ENCODE measurements around the gene DECR2. TPM values are rescaled to one million over a fixed set of nuclear protein-coding genes. Genes with fewer than 3 reads are reported as not detected.

Gene DECR2
- total and polyA plus RNA-seq, 10 of the 15 experiments (the other 5 are each of a cell fraction or from before 2014, with no cell fraction given), result 0.53 to 20.3 (median 6.0) TPM

DNA sequence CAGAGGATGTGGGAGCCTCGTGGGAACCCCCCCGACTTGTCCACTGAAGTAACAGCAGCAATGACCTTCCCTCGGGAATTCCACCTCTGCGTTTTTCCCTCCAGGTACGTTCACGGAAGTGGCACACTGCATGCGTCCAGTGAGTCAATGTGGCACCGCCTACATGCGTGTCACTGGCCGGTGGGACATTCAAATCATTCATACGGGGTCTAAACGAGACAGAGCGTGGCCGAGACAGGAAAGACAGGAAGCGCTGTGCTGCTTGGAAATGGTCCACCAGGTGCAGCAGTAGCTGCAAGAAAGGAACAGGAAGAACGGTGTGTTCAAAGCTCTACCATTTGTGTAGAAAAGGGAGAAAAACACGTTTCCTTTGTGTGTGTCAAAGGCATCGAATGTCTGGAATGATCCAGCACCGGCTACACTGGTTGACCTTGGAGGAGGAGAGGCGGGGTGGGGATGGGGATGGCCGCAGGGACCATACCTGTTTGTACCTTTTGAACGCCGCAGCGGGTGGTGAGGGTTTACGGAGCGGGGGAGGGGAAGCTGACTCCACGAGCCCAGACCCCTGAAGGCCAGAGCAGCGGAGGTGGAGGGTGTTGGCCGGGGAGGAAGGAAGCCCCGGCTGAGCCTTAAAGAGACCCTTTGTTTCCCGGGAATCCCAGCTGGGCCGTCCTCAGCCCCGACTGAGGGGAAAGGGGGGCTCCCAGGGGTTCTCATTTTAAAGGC is 18.2 kb upstream of the DECR2 start (continued):
- TF ChIP-seq SREBF2 (IDR thresholded peaks at IDR 0.05; ENCODE audit: low read length), result no peak
- TF ChIP-seq SUPT20H (IDR thresholded peaks at IDR 0.05; ENCODE audit: borderline replicate concordance, control insufficient read depth, low read depth, low read length), result no peak
- peak; percentile 32; the same call in 1 of the 2 replicates for TF ChIP-seq TAF1 (IDR thresholded peaks at IDR 0.05; ENCODE audit: borderline replicate concordance, low read depth, low read length)
- TF ChIP-seq CREM (IDR thresholded peaks at IDR 0.05; ENCODE audit: low read depth), result peak; percentile 61; the same call in 1 of the 2 replicates
- TF ChIP-seq CBX5 (IDR thresholded peaks at IDR 0.05; ENCODE audit: low read depth), result no peak
- TF ChIP-seq, protein P1, sequence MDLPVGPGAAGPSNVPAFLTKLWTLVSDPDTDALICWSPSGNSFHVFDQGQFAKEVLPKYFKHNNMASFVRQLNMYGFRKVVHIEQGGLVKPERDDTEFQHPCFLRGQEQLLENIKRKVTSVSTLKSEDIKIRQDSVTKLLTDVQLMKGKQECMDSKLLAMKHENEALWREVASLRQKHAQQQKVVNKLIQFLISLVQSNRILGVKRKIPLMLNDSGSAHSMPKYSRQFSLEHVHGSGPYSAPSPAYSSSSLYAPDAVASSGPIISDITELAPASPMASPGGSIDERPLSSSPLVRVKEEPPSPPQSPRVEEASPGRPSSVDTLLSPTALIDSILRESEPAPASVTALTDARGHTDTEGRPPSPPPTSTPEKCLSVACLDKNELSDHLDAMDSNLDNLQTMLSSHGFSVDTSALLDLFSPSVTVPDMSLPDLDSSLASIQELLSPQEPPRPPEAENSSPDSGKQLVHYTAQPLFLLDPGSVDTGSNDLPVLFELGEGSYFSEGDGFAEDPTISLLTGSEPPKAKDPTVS (IDR thresholded peaks at IDR 0.05; ENCODE audit: low read depth, low read length), result no peak
- no peak for TF ChIP-seq FOS (IDR thresholded peaks at IDR 0.05; ENCODE audit: borderline replicate concordance, extremely low read depth, insufficient read length)
- TF ChIP-seq BACH1 (IDR thresholded peaks at IDR 0.05; ENCODE audit: borderline replicate concordance), result 0 out of 2 replicates have a peak, but pooled peaks have one; percentile 19
- no peak for TF ChIP-seq MEF2A (IDR thresholded peaks at IDR 0.05; ENCODE audit: insufficient read depth, low read depth, low read length)
- no peak for TF ChIP-seq ZBTB33 (IDR thresholded peaks at IDR 0.05)
- 0 out of 4 replicates have a peak, but pooled peaks of 1 of the 2 experiments have one; percentile 9 for TF ChIP-seq EP300 (IDR thresholded peaks at IDR 0.05; ENCODE audit: borderline replicate concordance in 1 of 2, control insufficient read depth in 1 of 2, low read depth in 2 of 2, low read length in 2 of 2)
- 0 out of 2 replicates have a peak, but pooled peaks have one; percentile 17 for TF ChIP-seq DPF2 (IDR thresholded peaks at IDR 0.05)
- no peak for TF ChIP-seq ZSCAN29 (IDR thresholded peaks at IDR 0.05)
- 0 out of 2 replicates have a peak, but pooled peaks have one; percentile 37 for TF ChIP-seq YY1 (IDR thresholded peaks at IDR 0.05; ENCODE audit: low read depth, low read length)
- peak; percentile 57 for TF ChIP-seq POLR2A (IDR thresholded peaks at IDR 0.05; ENCODE audit: low read depth, low read length)
- no peak for TF ChIP-seq KLF5 (IDR thresholded peaks at IDR 0.05; ENCODE audit: partially characterized antibody)
- no peak for TF ChIP-seq SREBF1 (IDR thresholded peaks at IDR 0.05; ENCODE audit: low read length)
- TF ChIP-seq, protein P2, sequence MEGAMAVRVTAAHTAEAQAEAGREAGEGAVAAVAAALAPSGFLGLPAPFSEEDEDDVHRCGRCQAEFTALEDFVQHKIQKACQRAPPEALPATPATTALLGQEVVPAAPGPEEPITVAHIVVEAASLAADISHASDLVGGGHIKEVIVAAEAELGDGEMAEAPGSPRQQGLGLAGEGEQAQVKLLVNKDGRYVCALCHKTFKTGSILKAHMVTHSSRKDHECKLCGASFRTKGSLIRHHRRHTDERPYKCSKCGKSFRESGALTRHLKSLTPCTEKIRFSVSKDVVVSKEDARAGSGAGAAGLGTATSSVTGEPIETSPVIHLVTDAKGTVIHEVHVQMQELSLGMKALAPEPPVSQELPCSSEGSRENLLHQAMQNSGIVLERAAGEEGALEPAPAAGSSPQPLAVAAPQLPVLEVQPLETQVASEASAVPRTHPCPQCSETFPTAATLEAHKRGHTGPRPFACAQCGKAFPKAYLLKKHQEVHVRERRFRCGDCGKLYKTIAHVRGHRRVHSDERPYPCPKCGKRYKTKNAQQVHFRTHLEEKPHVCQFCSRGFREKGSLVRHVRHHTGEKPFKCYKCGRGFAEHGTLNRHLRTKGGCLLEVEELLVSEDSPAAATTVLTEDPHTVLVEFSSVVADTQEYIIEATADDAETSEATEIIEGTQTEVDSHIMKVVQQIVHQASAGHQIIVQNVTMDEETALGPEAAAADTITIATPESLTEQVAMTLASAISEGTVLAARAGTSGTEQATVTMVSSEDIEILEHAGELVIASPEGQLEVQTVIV (IDR thresholded peaks at IDR 0.05; ENCODE audit: borderline replicate concordance, partially characterized antibody), result peak; percentile 35
- TF ChIP-seq, protein P3, sequence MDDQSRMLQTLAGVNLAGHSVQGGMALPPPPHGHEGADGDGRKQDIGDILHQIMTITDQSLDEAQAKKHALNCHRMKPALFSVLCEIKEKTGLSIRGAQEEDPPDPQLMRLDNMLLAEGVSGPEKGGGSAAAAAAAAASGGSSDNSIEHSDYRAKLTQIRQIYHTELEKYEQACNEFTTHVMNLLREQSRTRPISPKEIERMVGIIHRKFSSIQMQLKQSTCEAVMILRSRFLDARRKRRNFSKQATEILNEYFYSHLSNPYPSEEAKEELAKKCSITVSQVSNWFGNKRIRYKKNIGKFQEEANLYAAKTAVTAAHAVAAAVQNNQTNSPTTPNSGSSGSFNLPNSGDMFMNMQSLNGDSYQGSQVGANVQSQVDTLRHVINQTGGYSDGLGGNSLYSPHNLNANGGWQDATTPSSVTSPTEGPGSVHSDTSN (IDR thresholded peaks at IDR 0.05; ENCODE audit: insufficient replicate concordance, low read depth, low read length), result no peak
- 0 out of 3 replicates have a peak, but pooled peaks have one; percentile 33 for TF ChIP-seq POU2F2 (IDR thresholded peaks at IDR 0.05; ENCODE audit: borderline replicate concordance, low read depth, low read length)
- TF ChIP-seq HCFC1 (IDR thresholded peaks at IDR 0.05; ENCODE audit: low read length), result no peak

Data from GM12878 (cell line).